Adipose tissue (tissue), 3 donors: ENCODE results near the gene ACADM. TPM values are rescaled to one million over a fixed set of nuclear protein-coding genes. Genes with fewer than 3 reads are reported as not detected.

ENCODE experiments used
- polyA plus RNA-seq, 3 donors: library from polyadenylated mRNA; stranded (reverse); fragments of 200-250 nt; gene quantifications; one replicate each; pipeline ENCODE4 v1.2.3, GENCODE V29; 2013
- donor health status: healthy with polysubstance abuse.
- donor health status: Bipolar disorder and iron deficiency.
- donor health status: healthy.

The ACADM gene
- polyA plus RNA-seq, 3 donors, result 24.5 to 64.9 (median 40.7) TPM

Other genes starting within 250 kb of the ACADM start
- gene SLC44A5, start 113.6 kb upstream of the ACADM start, polyA plus RNA-seq, result under 1 TPM in 2 of 3 donors, not detected in 1; 0.04 to 0.25 TPM
- gene RABGGTB, start 61.5 kb downstream of the ACADM start, polyA plus RNA-seq, result 10 to 100 TPM; 62.1 to 80.3 (median 66.9) TPM
- under 1 TPM; 0.06 to 0.11 (median 0.10) TPM for gene MSH4, start 72.2 kb downstream of the ACADM start, polyA plus RNA-seq
- gene ASB17, start 207.7 kb downstream of the ACADM start, polyA plus RNA-seq, result not detected